IMR-90 (cell line): Measurements from ENCODE around the gene RECK.

ENCODE experiments used
- MAZ ChIP-seq: IDR thresholded peaks from 2 replicates; pipeline ENCODE4 v1.6.1; 2012; ENCODE audit warnings: low read depth, mild to moderate bottlenecking, low read length, improper control_type of control experiment, moderate library complexity, borderline replicate concordance
- POLR2A ChIP-seq: IDR thresholded peaks from 2 replicates; pipeline ENCODE4 v1.6.1; 2012; ENCODE audit warnings: mild to moderate bottlenecking, low read depth, low read length
- RAD21 ChIP-seq: IDR thresholded peaks from 2 replicates; pipeline ENCODE4 v1.6.1; 2012; ENCODE audit warnings: low read length, improper control_type of control experiment
- TF ChIP-seq, protein P1 (sequence below): conservative IDR thresholded peaks from 2 replicates; pipeline ENCODE4 v1.5.1; 2012; ENCODE audit warnings: mild to moderate bottlenecking, low read depth, low read length, improper control_type of control experiment

DNA sequence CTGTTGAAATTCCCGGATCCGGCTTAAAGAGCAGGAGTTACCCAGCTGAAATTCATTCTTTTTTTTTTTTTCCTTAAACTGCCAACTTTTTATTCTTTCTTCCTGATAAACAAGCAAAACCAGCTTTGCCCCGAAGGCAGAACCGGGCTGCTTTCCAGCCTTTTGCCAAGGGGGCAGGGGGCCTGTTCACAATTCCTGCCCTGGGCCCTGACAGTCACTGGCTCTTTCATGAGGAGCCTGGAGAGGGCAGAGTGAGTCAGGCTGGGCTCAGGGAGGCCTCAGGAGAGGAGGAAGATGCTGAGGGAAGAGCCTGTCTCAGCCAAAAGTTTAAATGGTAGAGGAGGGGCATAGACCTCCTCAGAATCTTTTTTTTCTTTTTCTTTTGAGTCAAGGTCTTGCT, 104.6 kb downstream of the RECK start:
- TF ChIP-seq, protein P1, sequence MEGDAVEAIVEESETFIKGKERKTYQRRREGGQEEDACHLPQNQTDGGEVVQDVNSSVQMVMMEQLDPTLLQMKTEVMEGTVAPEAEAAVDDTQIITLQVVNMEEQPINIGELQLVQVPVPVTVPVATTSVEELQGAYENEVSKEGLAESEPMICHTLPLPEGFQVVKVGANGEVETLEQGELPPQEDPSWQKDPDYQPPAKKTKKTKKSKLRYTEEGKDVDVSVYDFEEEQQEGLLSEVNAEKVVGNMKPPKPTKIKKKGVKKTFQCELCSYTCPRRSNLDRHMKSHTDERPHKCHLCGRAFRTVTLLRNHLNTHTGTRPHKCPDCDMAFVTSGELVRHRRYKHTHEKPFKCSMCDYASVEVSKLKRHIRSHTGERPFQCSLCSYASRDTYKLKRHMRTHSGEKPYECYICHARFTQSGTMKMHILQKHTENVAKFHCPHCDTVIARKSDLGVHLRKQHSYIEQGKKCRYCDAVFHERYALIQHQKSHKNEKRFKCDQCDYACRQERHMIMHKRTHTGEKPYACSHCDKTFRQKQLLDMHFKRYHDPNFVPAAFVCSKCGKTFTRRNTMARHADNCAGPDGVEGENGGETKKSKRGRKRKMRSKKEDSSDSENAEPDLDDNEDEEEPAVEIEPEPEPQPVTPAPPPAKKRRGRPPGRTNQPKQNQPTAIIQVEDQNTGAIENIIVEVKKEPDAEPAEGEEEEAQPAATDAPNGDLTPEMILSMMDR = peak; percentile 43
- no peak for TF ChIP-seq POLR2A
- TF ChIP-seq MAZ = no peak
- TF ChIP-seq RAD21 = peak; percentile 65
